Measurements from ENCODE around the gene ADGRV1. TPM values are rescaled to one million over a fixed set of nuclear protein-coding genes. Genes with fewer than 3 reads are reported as not detected.
A peak's percentile ranks its signal among the peaks of the same experiment; 100 is the strongest.

The ADGRV1 gene
- total RNA-seq, 1 donor from 2014 or later, result 10.0 TPM

DNA sequence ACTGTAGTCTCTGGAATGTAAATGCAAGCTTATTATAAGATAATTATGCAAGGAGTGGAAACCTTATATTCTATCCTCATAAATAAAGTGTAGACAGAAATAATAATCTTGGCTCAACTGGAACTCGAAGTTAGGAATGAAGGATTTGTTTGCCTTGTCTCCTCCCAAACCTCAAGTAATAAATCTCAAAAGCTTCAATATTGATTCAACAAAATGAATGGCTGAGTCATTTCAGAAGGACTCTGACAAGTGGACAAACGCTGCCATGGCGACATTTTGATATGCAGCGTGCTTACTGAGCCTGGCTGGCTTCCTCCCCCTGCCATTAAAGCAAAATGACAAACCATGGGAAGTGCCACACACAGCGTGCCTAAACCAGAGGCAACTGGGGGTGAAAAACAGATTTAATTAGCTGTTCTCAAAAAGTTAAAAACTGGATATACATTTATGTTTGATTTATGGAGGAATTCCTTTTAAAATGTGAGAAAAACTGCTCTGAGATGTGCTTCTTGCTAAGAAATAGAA, 10.5 kb upstream of the ADGRV1 start:
- FAIRE-seq, result no peak
- DNase-seq (ENCODE audit: low read depth), result peak; percentile 15
- H3K4me1 Mint-ChIP-seq (ENCODE audit: low read depth, unreplicated experiment), result no peaks in the 10 kb centered on the region
- Histone ChIP-seq H3K4me2 (ENCODE audit: low read length) (peak overlapping the region; percentile 63), H3K9ac (ENCODE audit: low read length) (no peak overlapping the region), H3K4me3 (ENCODE audit: insufficient read depth, low read depth, low read length) (no peak overlapping the region), H3K79me2 (ENCODE audit: insufficient read depth, low read length) (no peaks in the 10 kb centered on the region), H3K27me3 (ENCODE audit: insufficient read depth, low read length) (peaks cover 5% of the 10 kb centered on the region), H3K4me1 (ENCODE audit: insufficient read depth, low read length) (peaks cover 3% of the 10 kb centered on the region), H3K9me3 (ENCODE audit: insufficient read depth, low read depth, low read length) (no peaks in the 10 kb centered on the region), H3K27ac (ENCODE audit: low read depth, low read length) (no peak overlapping the region), H4K20me1 (ENCODE audit: insufficient read depth, low read length) (no peaks in the 10 kb centered on the region), H2AFZ (ENCODE audit: low read depth, low read length) (peak overlapping the region; percentile 62), H3K36me3 (ENCODE audit: insufficient read depth, low read length) (no peaks in the 10 kb centered on the region)
- H3K27me3 Mint-ChIP-seq (ENCODE audit: low read depth, unreplicated experiment), result peaks cover 2% of the 10 kb centered on the region
- no peaks in the 10 kb centered on the region for H3K9me3 Mint-ChIP-seq (ENCODE audit: unreplicated experiment)
- TF ChIP-seq EZH2 (IDR thresholded peaks at IDR 0.05; ENCODE audit: insufficient read depth, low read length), result no peak
- TF ChIP-seq, protein P1, sequence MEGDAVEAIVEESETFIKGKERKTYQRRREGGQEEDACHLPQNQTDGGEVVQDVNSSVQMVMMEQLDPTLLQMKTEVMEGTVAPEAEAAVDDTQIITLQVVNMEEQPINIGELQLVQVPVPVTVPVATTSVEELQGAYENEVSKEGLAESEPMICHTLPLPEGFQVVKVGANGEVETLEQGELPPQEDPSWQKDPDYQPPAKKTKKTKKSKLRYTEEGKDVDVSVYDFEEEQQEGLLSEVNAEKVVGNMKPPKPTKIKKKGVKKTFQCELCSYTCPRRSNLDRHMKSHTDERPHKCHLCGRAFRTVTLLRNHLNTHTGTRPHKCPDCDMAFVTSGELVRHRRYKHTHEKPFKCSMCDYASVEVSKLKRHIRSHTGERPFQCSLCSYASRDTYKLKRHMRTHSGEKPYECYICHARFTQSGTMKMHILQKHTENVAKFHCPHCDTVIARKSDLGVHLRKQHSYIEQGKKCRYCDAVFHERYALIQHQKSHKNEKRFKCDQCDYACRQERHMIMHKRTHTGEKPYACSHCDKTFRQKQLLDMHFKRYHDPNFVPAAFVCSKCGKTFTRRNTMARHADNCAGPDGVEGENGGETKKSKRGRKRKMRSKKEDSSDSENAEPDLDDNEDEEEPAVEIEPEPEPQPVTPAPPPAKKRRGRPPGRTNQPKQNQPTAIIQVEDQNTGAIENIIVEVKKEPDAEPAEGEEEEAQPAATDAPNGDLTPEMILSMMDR (IDR thresholded peaks at IDR 0.05; ENCODE audit: insufficient read depth, low read depth, low read length), result no peak
- H3K4me3 Mint-ChIP-seq (ENCODE audit: unreplicated experiment), result no peak overlapping the region
- H3K27ac Mint-ChIP-seq (ENCODE audit: unreplicated experiment), result no peak overlapping the region
- H3K36me3 Mint-ChIP-seq (ENCODE audit: low read depth, unreplicated experiment), result no peaks in the 10 kb centered on the region

DNA sequence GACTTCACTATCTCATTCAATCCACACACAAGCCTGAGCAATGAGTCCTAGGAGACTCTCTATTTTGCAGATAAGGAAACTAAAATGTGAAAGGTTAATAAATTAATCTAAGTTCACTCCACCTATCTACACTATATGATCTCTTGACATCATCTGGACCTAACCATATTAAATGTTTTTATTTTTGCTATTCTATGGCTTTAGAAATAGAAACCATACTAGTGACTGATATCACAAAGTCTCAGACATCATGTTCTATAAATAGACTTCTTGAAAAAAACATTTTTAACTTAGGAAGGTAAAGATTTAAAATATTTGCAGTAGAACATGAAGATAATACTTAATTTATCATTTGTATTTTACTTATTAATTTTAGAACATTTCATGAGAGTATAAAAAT, 9.4 kb upstream of the ADGRV1 start:
- Mint-ChIP-seq H3K27ac (ENCODE audit: unreplicated experiment) (no peak overlapping the region), H3K4me1 (ENCODE audit: low read depth, unreplicated experiment) (no peaks in the 10 kb centered on the region), H3K27me3 (ENCODE audit: low read depth, unreplicated experiment) (peaks cover 2% of the 10 kb centered on the region), H3K36me3 (ENCODE audit: low read depth, unreplicated experiment) (no peaks in the 10 kb centered on the region), H3K9me3 (ENCODE audit: unreplicated experiment) (no peaks in the 10 kb centered on the region), H3K4me3 (ENCODE audit: unreplicated experiment) (no peak overlapping the region)
- Histone ChIP-seq H3K4me1 (ENCODE audit: insufficient read depth, low read length) (peaks cover 3% of the 10 kb centered on the region), H3K9ac (ENCODE audit: low read length) (no peak overlapping the region), H3K4me2 (ENCODE audit: low read length) (no peak overlapping the region), H3K79me2 (ENCODE audit: insufficient read depth, low read length) (no peaks in the 10 kb centered on the region), H3K9me3 (ENCODE audit: insufficient read depth, low read depth, low read length) (no peaks in the 10 kb centered on the region), H3K36me3 (ENCODE audit: insufficient read depth, low read length) (no peaks in the 10 kb centered on the region), H3K4me3 (ENCODE audit: insufficient read depth, low read depth, low read length) (no peak overlapping the region), H3K27ac (ENCODE audit: low read depth, low read length) (no peak overlapping the region), H2AFZ (ENCODE audit: low read depth, low read length) (no peak overlapping the region), H4K20me1 (ENCODE audit: insufficient read depth, low read length) (no peaks in the 10 kb centered on the region), H3K27me3 (ENCODE audit: insufficient read depth, low read length) (peaks cover 8% of the 10 kb centered on the region)
- FAIRE-seq (no peak), DNase-seq (ENCODE audit: low read depth) (no peak)
- TF ChIP-seq, protein P1 (IDR thresholded peaks at IDR 0.05; ENCODE audit: insufficient read depth, low read depth, low read length), result no peak
- TF ChIP-seq EZH2 (IDR thresholded peaks at IDR 0.05; ENCODE audit: insufficient read depth, low read length), result no peak

DNA sequence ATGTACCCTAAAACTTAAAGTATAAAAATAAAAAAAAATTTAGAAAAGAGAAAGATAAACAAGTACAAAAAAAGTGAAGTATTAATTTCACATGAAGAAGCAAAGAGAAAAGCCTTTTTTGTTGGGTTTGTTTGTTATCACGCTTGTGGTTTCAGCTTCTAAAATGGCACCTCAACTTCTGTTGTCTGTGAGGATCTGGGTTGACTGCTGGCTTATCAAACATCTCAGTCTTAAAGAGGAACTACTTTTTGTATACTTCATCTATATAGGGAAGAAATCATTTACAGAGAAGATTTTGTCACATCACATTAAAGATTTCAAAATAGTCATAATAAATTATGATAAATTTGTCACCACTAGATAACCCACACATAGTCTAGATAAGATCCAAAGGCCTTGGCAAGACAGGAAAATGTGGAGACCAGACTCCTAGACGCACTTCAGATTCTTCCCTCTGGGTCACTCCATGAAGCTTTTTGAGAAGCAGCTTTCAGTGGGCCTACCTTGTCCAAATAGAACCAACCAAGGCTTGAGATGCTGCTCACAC, 8.8 kb upstream of the ADGRV1 start:
- Histone ChIP-seq H2AFZ (ENCODE audit: low read depth, low read length) (no peak overlapping the region), H3K79me2 (ENCODE audit: insufficient read depth, low read length) (no peaks in the 10 kb centered on the region), H3K27ac (ENCODE audit: low read depth, low read length) (no peak overlapping the region), H3K36me3 (ENCODE audit: insufficient read depth, low read length) (no peaks in the 10 kb centered on the region), H3K4me3 (ENCODE audit: insufficient read depth, low read depth, low read length) (no peak overlapping the region), H3K4me1 (ENCODE audit: insufficient read depth, low read length) (peaks cover 3% of the 10 kb centered on the region), H3K4me2 (ENCODE audit: low read length) (no peak overlapping the region), H3K27me3 (ENCODE audit: insufficient read depth, low read length) (peaks cover 8% of the 10 kb centered on the region), H3K9ac (ENCODE audit: low read length) (no peak overlapping the region), H4K20me1 (ENCODE audit: insufficient read depth, low read length) (no peaks in the 10 kb centered on the region), H3K9me3 (ENCODE audit: insufficient read depth, low read depth, low read length) (no peaks in the 10 kb centered on the region)
- H3K9me3 Mint-ChIP-seq (ENCODE audit: unreplicated experiment), result no peaks in the 10 kb centered on the region
- H3K27me3 Mint-ChIP-seq (ENCODE audit: low read depth, unreplicated experiment), result peaks cover 2% of the 10 kb centered on the region
- no peaks in the 10 kb centered on the region for H3K36me3 Mint-ChIP-seq (ENCODE audit: low read depth, unreplicated experiment)
- TF ChIP-seq, protein P1 (IDR thresholded peaks at IDR 0.05; ENCODE audit: insufficient read depth, low read depth, low read length), result no peak
- no peak for TF ChIP-seq EZH2 (IDR thresholded peaks at IDR 0.05; ENCODE audit: insufficient read depth, low read length)
- H3K4me3 Mint-ChIP-seq (ENCODE audit: unreplicated experiment), result no peak overlapping the region
- H3K27ac Mint-ChIP-seq (ENCODE audit: unreplicated experiment), result no peak overlapping the region
- no peaks in the 10 kb centered on the region for H3K4me1 Mint-ChIP-seq (ENCODE audit: low read depth, unreplicated experiment)
- DNase-seq (ENCODE audit: low read depth) (no peak), FAIRE-seq (no peak)
